Activated naive CD8-positive, alpha-beta T cell treated with anti-CD3 and anti-CD28 coated beads, Interleukin-2, amount 50 U/mL, for 24 hours (primary cell): Measurements from ENCODE around the gene GALNT18.

ENCODE experiments used
- ATAC-seq: fragments of 150-1000 bp; cut with Tn5 transposase; one replicate; pipeline ENCODE4 v1.10.0; 2021
- DNase-seq: peaks from one replicate; pipeline ENCODE4 v3.0.0; 2021
- H3K27ac Mint-ChIP-seq: one replicate; pipeline ENCODE4 v1.8.0; 2021; ENCODE audit warnings: mild to moderate bottlenecking, mixed read lengths
- H3K27me3 Mint-ChIP-seq: one replicate; pipeline ENCODE4 v1.8.0; 2021; ENCODE audit warnings: mixed read lengths
- H3K36me3 Mint-ChIP-seq: one replicate; pipeline ENCODE4 v1.8.0; 2021; ENCODE audit warnings: low read depth, mixed read lengths
- H3K4me1 Mint-ChIP-seq: one replicate; pipeline ENCODE4 v1.8.0; 2021; ENCODE audit warnings: mixed read lengths
- H3K4me3 Mint-ChIP-seq: one replicate; pipeline ENCODE4 v1.8.0; 2021; ENCODE audit warnings: mild to moderate bottlenecking, moderate library complexity, mixed read lengths
- H3K9me3 Mint-ChIP-seq: one replicate; pipeline ENCODE4 v1.8.0; 2021; ENCODE audit warnings: mixed read lengths

The GALNT18 gene

GRCh38 chr11:11505692-11506091, 116.1 kb downstream of the GALNT18 start:
- Mint-ChIP-seq H3K4me3 (no peak overlapping the region), H3K36me3 (no peaks in the 10 kb centered on the region), H3K4me1 (no peaks in the 10 kb centered on the region), H3K27me3 (peaks cover 5% of the 10 kb centered on the region), H3K27ac (no peak overlapping the region), H3K9me3 (no peaks in the 10 kb centered on the region)
- DNase-seq, result no peak
- ATAC-seq, result no peak

GRCh38 chr11:11505190-11505589, 116.6 kb downstream of the GALNT18 start:
- H3K4me3 Mint-ChIP-seq, result no peak overlapping the region
- no peaks in the 10 kb centered on the region for H3K36me3 Mint-ChIP-seq
- no peak for DNase-seq
- H3K27ac Mint-ChIP-seq, result no peak overlapping the region
- no peaks in the 10 kb centered on the region for H3K4me1 Mint-ChIP-seq
- peaks cover 5% of the 10 kb centered on the region for H3K27me3 Mint-ChIP-seq
- H3K9me3 Mint-ChIP-seq, result no peaks in the 10 kb centered on the region
- no peak for ATAC-seq

GRCh38 chr11:11504071-11504470, 117.7 kb downstream of the GALNT18 start:
- Mint-ChIP-seq H3K4me3 (no peak overlapping the region), H3K27me3 (peaks cover 5% of the 10 kb centered on the region), H3K4me1 (no peaks in the 10 kb centered on the region), H3K36me3 (no peaks in the 10 kb centered on the region), H3K27ac (no peak overlapping the region), H3K9me3 (no peaks in the 10 kb centered on the region)
- DNase-seq (no peak), ATAC-seq (no peak)

- Mint-ChIP-seq H3K36me3 (no peaks in the 10 kb centered on the region), H3K9me3 (no peaks in the 10 kb centered on the region), H3K27ac (no peak overlapping the region), H3K4me1 (no peaks in the 10 kb centered on the region), H3K4me3 (no peak overlapping the region), H3K27me3 (peaks cover 3% of the 10 kb centered on the region)
- DNase-seq, result no peak
- no peak for ATAC-seq
Measured at GRCh38 chr11:11502263-11502861, 119.4 kb downstream of the GALNT18 start.

GRCh38 chr11:11501546-11502262, 120.1 kb downstream of the GALNT18 start:
- Mint-ChIP-seq H3K27me3 (peaks cover 3% of the 10 kb centered on the region), H3K4me1 (no peaks in the 10 kb centered on the region), H3K27ac (no peak overlapping the region), H3K36me3 (no peaks in the 10 kb centered on the region), H3K4me3 (no peak overlapping the region), H3K9me3 (no peaks in the 10 kb centered on the region)
- no peak for ATAC-seq
- no peak for DNase-seq

GRCh38 chr11:11500744-11501487, 120.9 kb downstream of the GALNT18 start:
- no peak for DNase-seq
- no peaks in the 10 kb centered on the region for H3K36me3 Mint-ChIP-seq
- H3K4me1 Mint-ChIP-seq, result no peaks in the 10 kb centered on the region
- no peak overlapping the region for H3K4me3 Mint-ChIP-seq
- peaks cover 3% of the 10 kb centered on the region for H3K27me3 Mint-ChIP-seq
- no peaks in the 10 kb centered on the region for H3K9me3 Mint-ChIP-seq
- H3K27ac Mint-ChIP-seq, result no peak overlapping the region
- ATAC-seq, result no peak

- no peaks in the 10 kb centered on the region for H3K36me3 Mint-ChIP-seq
- DNase-seq (no peak), ATAC-seq (no peak)
- no peak overlapping the region for H3K4me3 Mint-ChIP-seq
- no peaks in the 10 kb centered on the region for H3K4me1 Mint-ChIP-seq
- H3K27me3 Mint-ChIP-seq, result no peaks in the 10 kb centered on the region
- H3K27ac Mint-ChIP-seq, result no peak overlapping the region
- no peaks in the 10 kb centered on the region for H3K9me3 Mint-ChIP-seq
Measured at GRCh38 chr11:11499300-11499699, 122.5 kb downstream of the GALNT18 start.

GRCh38 chr11:11498195-11498594, 123.6 kb downstream of the GALNT18 start:
- DNase-seq (no peak), ATAC-seq (no peak)
- Mint-ChIP-seq H3K4me3 (no peak overlapping the region), H3K27ac (no peak overlapping the region), H3K4me1 (no peaks in the 10 kb centered on the region), H3K27me3 (no peaks in the 10 kb centered on the region), H3K36me3 (no peaks in the 10 kb centered on the region), H3K9me3 (no peaks in the 10 kb centered on the region)

- no peaks in the 10 kb centered on the region for H3K36me3 Mint-ChIP-seq
- DNase-seq (no peak), ATAC-seq (no peak)
- H3K9me3 Mint-ChIP-seq, result no peaks in the 10 kb centered on the region
- no peaks in the 10 kb centered on the region for H3K27me3 Mint-ChIP-seq
- no peak overlapping the region for H3K27ac Mint-ChIP-seq
- H3K4me1 Mint-ChIP-seq, result no peaks in the 10 kb centered on the region
- H3K4me3 Mint-ChIP-seq, result no peak overlapping the region
Measured at GRCh38 chr11:11496879-11497278, 124.9 kb downstream of the GALNT18 start.

- no peaks in the 10 kb centered on the region for H3K36me3 Mint-ChIP-seq
- no peak overlapping the region for H3K4me3 Mint-ChIP-seq
- no peak overlapping the region for H3K27ac Mint-ChIP-seq
- H3K4me1 Mint-ChIP-seq, result no peaks in the 10 kb centered on the region
- H3K9me3 Mint-ChIP-seq, result no peaks in the 10 kb centered on the region
- ATAC-seq, result no peak
- DNase-seq, result no peak
- no peaks in the 10 kb centered on the region for H3K27me3 Mint-ChIP-seq
Measured at GRCh38 chr11:11494348-11494747, 127.5 kb downstream of the GALNT18 start.

- Mint-ChIP-seq H3K4me3 (no peak overlapping the region), H3K36me3 (no peaks in the 10 kb centered on the region), H3K27ac (no peak overlapping the region), H3K9me3 (no peaks in the 10 kb centered on the region), H3K4me1 (no peaks in the 10 kb centered on the region), H3K27me3 (no peaks in the 10 kb centered on the region)
- DNase-seq (no peak), ATAC-seq (no peak)
Measured at GRCh38 chr11:11493698-11494097, 128.1 kb downstream of the GALNT18 start.

- no peak for ATAC-seq
- DNase-seq, result no peak
- Mint-ChIP-seq H3K36me3 (no peaks in the 10 kb centered on the region), H3K9me3 (no peaks in the 10 kb centered on the region), H3K27me3 (no peaks in the 10 kb centered on the region), H3K4me1 (no peaks in the 10 kb centered on the region), H3K4me3 (no peak overlapping the region), H3K27ac (no peak overlapping the region)
Measured at GRCh38 chr11:11491589-11491988, 130.2 kb downstream of the GALNT18 start.

- H3K4me1 Mint-ChIP-seq, result no peaks in the 10 kb centered on the region
- ATAC-seq (no peak), DNase-seq (no peak)
- H3K27ac Mint-ChIP-seq, result no peak overlapping the region
- no peaks in the 10 kb centered on the region for H3K27me3 Mint-ChIP-seq
- no peak overlapping the region for H3K4me3 Mint-ChIP-seq
- H3K9me3 Mint-ChIP-seq, result no peaks in the 10 kb centered on the region
- H3K36me3 Mint-ChIP-seq, result no peaks in the 10 kb centered on the region
Measured at GRCh38 chr11:11491014-11491413, 130.8 kb downstream of the GALNT18 start.

- no peaks in the 10 kb centered on the region for H3K9me3 Mint-ChIP-seq
- H3K4me3 Mint-ChIP-seq, result no peak overlapping the region
- H3K27me3 Mint-ChIP-seq, result peaks cover 5% of the 10 kb centered on the region
- no peak for ATAC-seq
- DNase-seq, result no peak
- H3K27ac Mint-ChIP-seq, result no peak overlapping the region
- no peaks in the 10 kb centered on the region for H3K4me1 Mint-ChIP-seq
- H3K36me3 Mint-ChIP-seq, result no peaks in the 10 kb centered on the region
Measured at GRCh38 chr11:11486423-11486822, 135.4 kb downstream of the GALNT18 start.

- Mint-ChIP-seq H3K9me3 (no peaks in the 10 kb centered on the region), H3K27ac (no peak overlapping the region), H3K36me3 (no peaks in the 10 kb centered on the region), H3K4me1 (no peaks in the 10 kb centered on the region), H3K4me3 (no peak overlapping the region), H3K27me3 (peaks cover 5% of the 10 kb centered on the region)
- no peak for ATAC-seq
- DNase-seq, result no peak
Measured at GRCh38 chr11:11486002-11486401, 135.8 kb downstream of the GALNT18 start.
